Testis (tissue), 2 donors: ENCODE measurements around the gene KAT2B.

ENCODE experiments used
- CTCF ChIP-seq, 3 experiments: fragments of 450-650 bp in 2 of 3; fragments of 200-600 bp in 1 of 3; sonication (generic) in 1 of 3; IDR thresholded peaks; one replicate each; pipeline ENCODE4 v1.5.1; 2016 to 2019; ENCODE audit warnings: antibody characterized with exemption in 3 of 3, mild to moderate bottlenecking in 2 of 3, moderate library complexity in 1 of 3
- POLR2A ChIP-seq: fragments of 450-650 bp; IDR thresholded peaks from one replicate; pipeline ENCODE4 v1.6.1; 2017; ENCODE audit warnings: antibody characterized with exemption, mild to moderate bottlenecking, moderate library complexity

DNA sequence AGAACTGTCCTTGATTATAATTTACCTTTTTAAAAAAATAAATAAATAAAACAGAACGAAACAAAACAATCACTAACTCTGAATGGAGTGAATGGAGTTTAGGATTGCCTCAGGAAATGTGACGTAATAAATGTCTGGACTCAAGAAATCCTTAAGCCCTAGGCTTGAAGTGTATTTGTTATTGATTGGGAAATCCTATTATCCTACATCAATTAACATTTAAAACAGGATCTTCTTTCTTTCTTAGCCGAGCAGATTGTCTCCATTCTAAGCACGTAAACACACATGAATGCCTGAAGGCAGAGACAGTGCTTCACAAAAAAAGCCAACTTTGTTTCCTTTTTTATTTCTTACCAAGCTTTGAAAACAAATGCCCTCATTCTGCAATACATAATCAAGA lies 33.4 kb downstream of the KAT2B start:
- TF ChIP-seq CTCF (IDR thresholded peaks at IDR 0.05) (no peak), POLR2A (no peak)
